Stimulated activated CD4-positive, alpha-beta T cell treated with anti-CD3 and anti-CD28 coated beads, TNF-alpha, amount 100 ng/mL, for 4 hours (primary cell): ENCODE measurements around the gene SPTBN1.

Experiments
- DNase-seq, 3 experiments: peaks; one replicate each; pipeline ENCODE4 v3.0.0-alpha.2; 2020; ENCODE audit warnings: low read depth in 3 of 3

SPTBN1 gene

DNA sequence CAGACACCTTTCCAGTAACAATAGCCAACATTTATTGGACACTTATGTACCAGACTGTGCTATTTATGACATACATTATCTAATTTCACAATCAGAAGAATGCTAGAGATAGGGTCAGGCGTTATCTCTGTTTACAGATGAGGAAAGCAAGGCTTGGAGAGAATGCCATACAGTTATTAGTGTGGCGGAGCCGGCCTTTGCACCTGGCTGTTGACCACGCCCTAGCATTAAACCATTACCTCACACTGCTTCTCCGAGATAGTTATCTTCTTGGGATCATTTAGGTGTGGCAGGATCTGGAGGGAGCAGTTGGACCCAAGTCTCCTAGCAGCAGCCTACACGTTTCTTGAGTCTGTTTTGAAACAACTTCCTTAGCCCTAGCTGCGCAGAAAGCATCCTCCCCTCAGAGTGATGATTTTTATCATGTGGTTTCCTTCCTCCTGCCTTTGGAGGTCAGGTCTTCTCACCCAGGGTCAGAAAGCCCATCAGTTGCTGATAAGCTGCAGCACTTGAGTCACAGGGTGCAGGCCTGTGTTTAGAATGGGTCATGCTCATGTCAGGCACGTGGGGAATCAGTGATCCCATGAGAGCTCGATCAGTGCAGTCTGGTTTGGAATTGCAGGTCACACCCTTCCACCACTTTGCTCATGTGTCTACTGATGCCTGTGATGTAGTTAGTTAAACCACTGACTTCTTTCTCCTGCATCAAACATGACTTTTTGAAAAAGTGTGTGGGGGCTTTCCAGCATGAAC lies 118.2 kb downstream of the SPTBN1 start:
- peak in 1 of 3 experiments; percentile 32 for DNase-seq

- DNase-seq, result no peak
Measured at GRCh38 chr2:54574860-54575247, 118.7 kb downstream of the SPTBN1 start.

DNA sequence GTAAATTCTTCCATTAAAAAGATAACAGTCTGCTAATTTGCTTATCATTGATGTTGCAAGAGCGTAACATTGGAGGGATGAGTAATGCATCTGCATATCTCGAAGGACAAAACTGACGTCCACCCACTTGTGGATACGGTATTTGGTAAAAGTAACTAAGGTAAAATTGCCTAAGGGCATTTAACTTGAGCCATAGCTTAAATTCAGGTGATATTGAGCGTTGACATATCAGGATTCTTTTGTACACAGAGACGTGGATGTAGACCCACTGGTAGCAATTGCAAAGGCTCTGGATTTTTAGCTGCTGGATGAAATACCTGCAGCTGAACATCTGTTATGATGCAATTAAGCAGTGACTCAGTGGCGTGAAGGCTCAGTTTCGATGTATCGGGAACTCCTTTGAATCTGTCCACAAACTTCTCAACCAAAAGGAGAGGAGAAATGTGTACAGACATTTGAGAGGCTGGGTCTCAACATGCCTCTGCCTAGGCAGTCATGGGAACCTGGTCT lies 119.3 kb downstream of the SPTBN1 start:
- DNase-seq, result no peak

DNA sequence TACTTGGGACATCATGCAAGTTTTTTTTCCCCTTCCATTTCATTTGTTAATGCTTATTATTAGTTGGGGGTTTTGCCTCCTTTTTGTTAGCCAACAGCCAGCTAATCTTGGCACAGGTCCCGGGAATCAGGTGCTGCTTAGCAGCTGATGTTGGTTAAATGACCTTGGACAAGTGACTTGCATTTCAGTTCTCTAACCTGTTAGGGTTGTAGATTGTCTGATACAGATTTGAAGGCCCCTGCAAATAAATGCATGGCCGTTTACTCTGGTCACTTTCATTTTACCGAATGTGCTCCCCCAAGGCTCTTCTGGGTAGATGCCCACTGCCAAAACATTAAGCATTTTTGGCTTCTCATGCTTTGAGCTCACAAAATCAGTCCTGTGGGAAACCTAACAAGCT lies 120.9 kb downstream of the SPTBN1 start:
- DNase-seq, result no peak

GRCh38 chr2:54577944-54578647 lies 122.0 kb downstream of the SPTBN1 start:
- DNase-seq, result no peak

DNA sequence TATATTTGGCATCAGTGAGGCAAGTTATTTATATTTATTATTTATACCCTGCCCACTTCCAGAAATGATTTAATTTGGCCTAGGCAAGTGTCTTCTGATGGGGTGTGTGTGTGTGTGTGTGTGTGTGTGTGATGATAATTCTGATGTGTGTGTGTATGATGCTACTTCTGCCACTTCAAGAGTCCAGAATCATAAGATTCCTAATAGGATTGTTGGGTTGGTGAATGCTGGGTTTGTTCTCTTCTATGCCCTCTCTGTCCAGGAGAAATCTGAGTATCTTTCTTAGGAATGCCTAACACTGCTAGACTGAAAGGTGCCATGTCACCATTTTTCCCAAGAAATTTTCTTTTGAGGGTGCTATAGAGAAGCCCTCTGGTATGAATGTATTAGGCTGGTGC lies 122.5 kb downstream of the SPTBN1 start:
- no peak for DNase-seq

DNA sequence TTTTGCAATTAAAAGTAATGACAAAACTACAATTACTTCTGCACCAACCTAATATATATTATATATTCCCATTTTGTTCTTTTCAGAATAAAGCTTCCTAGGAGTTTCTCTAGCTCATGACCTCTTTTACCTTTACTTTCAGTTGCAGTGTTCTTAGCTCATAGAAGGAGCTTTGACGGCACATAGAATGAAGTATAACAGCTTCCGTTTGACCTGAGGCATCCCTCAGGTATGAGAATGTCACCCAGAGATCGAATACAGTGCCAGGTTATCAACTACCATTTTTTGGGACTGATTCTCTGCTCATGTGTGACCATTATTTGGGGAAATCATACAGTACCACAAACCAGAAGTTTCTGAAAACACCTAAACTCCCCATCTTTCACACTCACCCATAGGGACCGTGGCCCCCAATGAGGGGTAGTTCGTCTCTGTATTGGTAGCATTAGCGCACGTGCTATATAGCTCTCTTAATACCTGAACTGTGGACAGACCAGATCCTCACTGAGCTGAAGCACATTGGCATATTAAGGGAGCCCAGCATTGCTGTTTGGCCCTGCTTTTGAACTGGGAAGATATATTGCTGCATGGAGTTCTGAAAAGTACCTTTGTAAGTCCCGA lies 123.0 kb downstream of the SPTBN1 start:
- no peak for DNase-seq

DNA sequence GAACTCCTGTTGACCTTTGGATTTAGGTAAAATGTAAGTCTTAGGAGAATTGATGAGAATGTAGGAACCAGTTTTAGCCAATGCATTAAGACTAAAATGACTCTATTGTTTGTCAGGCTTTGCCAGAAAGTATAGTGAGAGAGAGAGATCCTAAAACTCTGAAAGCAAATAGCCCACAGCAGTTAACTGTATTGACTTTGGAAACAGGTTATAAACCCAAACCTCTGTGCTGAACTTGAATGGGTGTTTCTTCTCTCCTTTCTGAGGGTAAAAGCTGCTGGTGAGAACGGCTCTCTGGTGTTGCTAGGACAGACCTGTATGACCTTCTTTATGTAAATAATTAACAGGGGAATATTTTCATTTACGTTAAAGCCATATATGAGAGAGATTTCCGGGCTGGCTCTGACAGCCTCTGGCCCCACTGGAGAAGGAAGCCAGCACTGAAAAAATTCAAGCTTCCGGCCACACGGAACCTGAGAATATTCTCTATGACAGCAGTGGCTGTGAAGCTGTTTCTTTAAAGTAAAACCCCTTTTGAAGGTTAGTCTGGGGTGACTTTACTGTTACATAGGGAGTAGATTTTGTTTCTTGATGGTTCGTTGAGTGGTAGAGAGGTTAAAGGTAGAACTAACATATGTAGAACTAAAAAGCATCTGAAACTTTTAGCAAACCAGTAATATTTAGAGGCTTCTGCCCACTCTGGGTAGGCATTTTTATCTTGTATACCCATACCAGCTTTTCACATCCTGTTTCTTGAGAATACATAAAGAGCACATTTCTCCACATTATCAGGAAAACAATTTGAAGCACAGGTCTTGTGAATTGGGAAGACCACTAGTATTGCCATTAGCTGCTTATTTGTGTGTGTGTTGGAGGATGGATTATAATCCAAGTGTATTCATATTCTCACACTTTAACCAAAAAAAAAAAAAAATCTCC lies 123.8 kb downstream of the SPTBN1 start:
- DNase-seq, result peak in 1 of 3 experiments; percentile 43

DNA sequence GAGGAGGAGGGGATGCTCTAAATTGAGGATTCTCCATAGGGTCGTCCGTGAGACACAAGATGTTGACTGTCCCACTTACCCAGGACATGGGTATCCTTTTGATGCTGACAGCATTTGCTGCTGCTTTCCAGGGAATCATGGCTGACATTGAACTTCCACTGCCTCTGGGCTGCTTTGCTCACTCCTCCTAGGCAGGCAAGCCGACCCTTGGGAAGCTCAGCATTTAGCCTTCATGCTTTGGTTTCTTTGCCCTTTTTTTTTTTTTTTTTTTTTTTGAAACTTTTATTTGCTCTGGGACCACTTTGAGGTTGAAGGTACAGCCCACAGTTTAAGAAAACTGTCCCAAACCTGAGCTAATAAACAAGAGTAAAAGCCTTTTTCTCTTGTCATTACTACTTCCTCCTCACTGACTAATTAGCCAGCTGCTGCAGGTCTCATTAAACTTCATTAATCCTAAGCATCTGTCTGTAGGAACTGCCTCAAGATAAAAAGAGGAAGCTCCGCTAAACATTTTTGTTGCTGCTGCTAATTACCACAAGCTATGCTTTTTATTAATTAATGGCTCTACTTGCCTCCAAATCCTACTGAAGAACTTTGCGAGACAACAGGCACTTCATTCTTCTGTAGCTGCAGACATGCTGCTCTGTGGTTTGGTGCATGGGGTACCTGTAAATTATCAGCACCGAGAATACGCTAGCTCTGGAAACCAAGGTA lies 125.4 kb downstream of the SPTBN1 start:
- no peak for DNase-seq

GRCh38 chr2:54582987-54583386 lies 126.9 kb downstream of the SPTBN1 start:
- no peak for DNase-seq

GRCh38 chr2:54584598-54584997 lies 128.5 kb downstream of the SPTBN1 start:
- no peak for DNase-seq

DNA sequence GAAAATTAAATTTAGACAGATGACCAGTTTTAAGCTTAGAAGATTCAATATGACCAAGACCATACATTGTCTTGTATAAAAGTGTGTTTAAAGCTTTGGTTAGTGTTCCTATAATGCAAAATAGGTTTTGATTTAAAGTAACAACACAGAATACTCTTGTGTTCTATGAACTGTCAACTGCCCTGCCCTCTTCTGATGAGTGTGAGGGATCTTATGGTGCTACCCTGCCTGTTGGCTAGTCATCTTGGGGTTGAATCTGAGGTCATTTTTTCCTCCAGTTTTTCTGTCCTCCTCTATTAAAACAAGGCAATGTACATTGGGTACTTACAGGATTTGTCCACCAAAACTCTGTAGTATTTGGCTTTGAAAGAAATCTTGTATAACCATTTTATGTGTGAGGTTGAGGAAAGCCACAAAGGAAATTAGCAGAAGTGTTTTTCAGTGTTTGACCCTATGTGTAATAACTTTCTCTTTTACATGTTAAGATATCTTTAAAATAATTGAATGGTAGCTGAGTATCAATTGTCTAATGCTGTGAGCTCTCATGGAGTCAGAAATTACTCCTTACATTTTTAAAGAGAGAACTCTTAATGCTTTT lies 129.1 kb downstream of the SPTBN1 start:
- DNase-seq, result no peak

DNA sequence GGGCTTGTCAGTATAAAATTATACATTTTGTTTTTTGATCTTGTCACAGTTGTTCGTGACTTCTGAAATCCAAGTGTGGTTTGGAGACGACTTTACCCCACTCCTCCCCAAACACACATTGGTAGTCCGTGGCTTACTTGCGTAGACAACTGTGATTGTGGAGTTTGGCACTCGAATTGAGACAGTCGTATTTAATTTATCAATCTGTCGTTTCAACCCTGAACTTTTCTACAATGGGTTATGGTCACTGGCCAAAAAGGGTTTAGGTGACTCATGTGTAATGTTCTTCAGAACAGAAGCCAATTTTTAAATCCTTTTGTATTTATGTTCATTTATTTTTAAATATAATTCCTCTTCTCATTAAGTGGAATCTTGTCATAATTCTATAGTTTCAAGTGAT lies 129.9 kb downstream of the SPTBN1 start:
- DNase-seq, result no peak

GRCh38 chr2:54586494-54586893 lies 130.4 kb downstream of the SPTBN1 start:
- no peak for DNase-seq

- no peak for DNase-seq
Measured at GRCh38 chr2:54587171-54588016, 131.3 kb downstream of the SPTBN1 start.

DNA sequence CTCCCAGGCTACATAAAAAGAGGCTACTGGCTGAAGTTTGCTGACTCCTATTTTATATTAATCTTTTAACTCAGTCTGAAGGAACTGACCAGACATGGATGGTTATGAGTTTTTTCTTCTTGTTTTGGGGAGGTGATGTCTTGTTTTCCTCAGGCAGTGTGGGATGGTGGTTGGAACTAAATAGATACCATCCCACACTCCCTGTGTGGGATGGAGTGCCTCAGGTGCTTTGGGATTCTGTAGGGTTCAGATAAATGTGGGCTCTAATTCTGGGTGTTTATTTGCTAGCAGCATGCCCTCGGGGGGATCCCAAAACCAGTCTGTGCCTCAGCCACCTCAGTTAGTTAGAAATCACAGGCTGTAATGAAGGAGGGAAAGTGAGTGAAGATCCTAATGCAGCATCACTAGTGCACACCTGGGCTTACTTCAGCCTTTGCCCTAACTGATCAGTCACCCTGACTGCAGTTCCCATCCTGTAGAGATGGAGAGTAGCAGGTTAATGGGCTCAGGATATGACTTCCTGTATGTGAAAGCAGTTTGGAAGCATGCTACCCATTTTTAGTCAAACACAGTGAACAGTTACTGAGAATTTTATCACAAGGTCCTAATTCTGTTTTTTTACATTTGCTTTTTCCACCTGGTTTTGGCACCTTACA lies 132.2 kb downstream of the SPTBN1 start:
- no peak for DNase-seq

- DNase-seq, result no peak
Measured at GRCh38 chr2:54589038-54589339, 132.9 kb downstream of the SPTBN1 start.

DNA sequence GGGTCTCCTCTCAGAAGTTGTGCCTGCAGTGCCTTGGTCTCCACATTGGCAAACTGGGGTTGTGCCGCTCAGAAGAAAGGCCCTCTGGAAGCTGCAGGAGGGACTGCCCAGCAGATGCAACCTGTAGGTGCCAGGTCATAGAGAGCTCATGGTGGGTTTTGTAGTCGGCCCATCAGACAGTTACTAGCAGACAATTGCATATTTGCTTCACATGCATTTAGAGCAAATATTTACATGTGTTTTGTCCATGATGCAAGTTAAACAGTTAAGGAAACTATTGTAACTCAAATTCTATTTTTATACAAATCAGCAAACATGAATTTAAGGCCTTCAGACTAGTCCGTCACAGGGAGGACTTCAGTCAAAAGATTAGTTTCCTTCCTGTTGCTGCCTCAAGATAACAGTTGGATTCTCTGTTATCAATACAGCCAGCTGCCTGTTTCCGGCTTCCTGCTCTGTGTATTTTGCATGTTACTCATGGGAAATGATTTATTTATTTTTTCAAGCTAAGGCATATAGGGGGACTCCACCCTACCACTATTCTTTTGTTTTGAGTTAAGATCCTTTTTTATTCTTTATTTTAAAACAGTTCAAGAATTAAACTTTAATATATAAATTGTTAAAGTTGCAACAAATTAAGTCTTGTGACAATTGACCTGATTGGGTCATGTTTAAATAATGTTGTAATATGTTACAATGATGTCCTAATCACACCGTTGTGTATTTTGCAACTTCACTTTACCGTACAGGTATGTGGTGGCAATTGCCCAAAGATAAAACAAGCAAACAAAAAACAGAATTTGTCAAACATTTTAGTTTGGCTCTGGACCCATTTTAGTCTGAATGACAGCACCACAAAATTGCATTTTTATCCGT lies 133.5 kb downstream of the SPTBN1 start:
- no peak for DNase-seq
